NT2/D1 (cell line): ENCODE results near the gene ARSG.

Experiments
- DNase-seq: peaks from one replicate; pipeline ENCODE4 v3.0.0-alpha.2; 2011; ENCODE audit warnings: low read depth, low spot score
- H3K27me3 ChIP-seq: 2 replicates; pipeline ENCODE4 v1.6.0; 2011; ENCODE audit warnings: mild to moderate bottlenecking; ENCODE audit not compliant: insufficient read length, insufficient read depth
- H3K36me3 ChIP-seq: 2 replicates; pipeline ENCODE4 v1.6.1; 2011; ENCODE audit warnings: mild to moderate bottlenecking, low read length, mixed read lengths; ENCODE audit not compliant: insufficient read depth, insufficient read length
- H3K4me1 ChIP-seq: 2 replicates; pipeline ENCODE4 v1.5.1; 2011; ENCODE audit not compliant: insufficient read depth, insufficient read length
- H3K4me3 ChIP-seq: 2 replicates; pipeline ENCODE4 v1.5.1; 2011; ENCODE audit warnings: low read depth; ENCODE audit not compliant: insufficient read length
- H3K9ac ChIP-seq: 2 replicates; pipeline ENCODE4 v1.6.0; 2011; ENCODE audit warnings: low read depth; ENCODE audit not compliant: insufficient read length
- H3K9me3 ChIP-seq: 2 replicates; pipeline ENCODE4 v1.5.1; 2011; ENCODE audit warnings: mild to moderate bottlenecking, low read length; ENCODE audit not compliant: insufficient read depth
- SUZ12 ChIP-seq: IDR thresholded peaks from 2 replicates; pipeline ENCODE4 v1.6.1; 2011; ENCODE audit not compliant: insufficient read length, insufficient read depth; ENCODE audit errors: extremely low read depth
- YY1 ChIP-seq: IDR thresholded peaks from 2 replicates; pipeline ENCODE4 v1.6.1; 2011; ENCODE audit not compliant: insufficient read length, insufficient read depth
- ZNF274 ChIP-seq: IDR thresholded peaks from 2 replicates; pipeline ENCODE4 v1.6.1; 2011; ENCODE audit warnings: mild to moderate bottlenecking, low read depth, low read length

The ARSG gene

DNA sequence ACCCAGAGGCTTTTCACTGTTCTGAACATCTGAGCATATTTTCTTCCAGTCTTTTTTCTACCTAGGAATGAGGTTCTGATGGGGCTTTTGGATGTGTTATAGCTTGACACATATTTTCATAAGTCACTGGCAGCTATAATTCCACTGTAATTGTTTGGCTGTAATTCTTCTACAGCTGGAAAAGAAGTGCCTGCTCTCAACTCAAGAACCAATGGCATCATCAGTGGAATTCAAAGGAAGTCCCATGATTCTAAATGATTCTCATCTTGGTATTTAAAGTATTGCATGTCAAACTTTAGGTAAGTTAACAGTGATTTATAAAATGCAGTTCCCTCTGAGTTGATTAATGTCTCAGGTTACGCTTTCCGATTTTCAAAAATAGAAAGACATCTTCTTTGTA lies 149.2 kb downstream of the ARSG start:
- Histone ChIP-seq H3K9me3 (no peaks in the 10 kb centered on the region), H3K4me3 (no peak overlapping the region), H3K4me1 (peaks cover 8% of the 10 kb centered on the region), H3K27me3 (no peaks in the 10 kb centered on the region), H3K36me3 (peaks cover 6% of the 10 kb centered on the region), H3K9ac (no peak overlapping the region)
- no peak for DNase-seq
- TF ChIP-seq SUZ12 = no peak
- no peak for TF ChIP-seq ZNF274
- TF ChIP-seq YY1 = no peak

DNA sequence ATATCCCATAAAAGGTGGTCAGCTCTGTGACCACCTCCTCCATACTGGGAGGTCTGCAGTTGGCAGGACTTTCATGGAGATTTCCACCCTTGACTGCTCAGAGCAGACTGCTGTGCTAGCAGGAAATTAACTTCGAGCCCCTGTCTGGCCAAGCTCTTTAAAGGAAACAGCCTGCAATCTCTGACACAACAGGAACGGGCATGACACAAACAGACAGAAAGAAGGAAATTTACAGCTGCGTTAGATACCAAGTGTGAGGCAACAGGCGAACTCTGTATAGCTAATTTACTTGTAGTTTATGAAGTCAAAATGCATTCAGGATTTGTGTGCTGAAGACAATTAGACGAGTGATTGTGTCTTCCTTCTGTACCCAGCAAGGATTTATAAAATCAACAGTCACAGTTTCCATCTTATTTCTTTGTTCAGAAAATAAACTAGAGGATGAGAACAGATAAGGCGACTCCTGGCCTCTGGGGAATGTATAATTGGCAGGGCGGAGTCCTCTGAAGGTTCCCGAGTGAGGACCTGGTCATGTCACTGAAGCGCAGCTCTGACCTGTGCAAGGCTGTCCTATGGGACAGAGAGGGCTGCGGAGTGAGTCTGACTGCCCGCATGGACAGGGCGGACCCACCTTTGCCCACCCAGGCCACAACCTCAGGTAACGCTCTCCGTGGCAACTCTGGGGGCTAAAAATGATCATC lies 149.9 kb downstream of the ARSG start:
- Histone ChIP-seq H3K9me3 (no peaks in the 10 kb centered on the region), H3K4me3 (no peak overlapping the region), H3K27me3 (no peaks in the 10 kb centered on the region), H3K9ac (no peak overlapping the region), H3K36me3 (peaks cover 3% of the 10 kb centered on the region), H3K4me1 (peaks cover under 1% of the 10 kb centered on the region)
- no peak for DNase-seq
- TF ChIP-seq ZNF274 (no peak), SUZ12 (no peak), YY1 (no peak)

DNA sequence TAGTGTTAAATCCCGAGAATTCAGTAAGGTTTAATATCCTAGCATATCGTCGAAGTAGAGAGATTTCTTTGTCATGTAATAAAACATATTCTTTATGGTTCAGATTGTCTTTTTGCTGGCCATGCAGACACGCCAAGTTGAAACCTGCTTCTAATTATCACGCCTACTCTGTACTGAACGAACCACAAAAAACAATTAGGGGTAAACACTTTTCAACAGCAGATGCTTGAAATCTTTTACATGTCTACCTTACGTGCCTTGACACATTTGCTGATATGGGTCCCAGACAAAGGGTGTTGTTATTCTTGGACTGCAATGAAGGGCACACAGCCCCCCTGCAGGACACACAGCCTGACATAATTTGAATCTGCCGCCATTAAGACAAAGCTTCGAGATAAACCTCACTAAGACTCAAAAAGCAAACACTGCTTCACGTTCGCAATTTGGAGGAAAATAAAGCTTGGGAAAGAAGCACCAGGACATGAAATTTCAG lies 152.7 kb downstream of the ARSG start:
- Histone ChIP-seq H3K27me3 (no peaks in the 10 kb centered on the region), H3K9me3 (no peaks in the 10 kb centered on the region), H3K4me1 (no peaks in the 10 kb centered on the region), H3K36me3 (peaks cover 8% of the 10 kb centered on the region), H3K9ac (no peak overlapping the region), H3K4me3 (no peak overlapping the region)
- DNase-seq = no peak
- no peak for TF ChIP-seq YY1

DNA sequence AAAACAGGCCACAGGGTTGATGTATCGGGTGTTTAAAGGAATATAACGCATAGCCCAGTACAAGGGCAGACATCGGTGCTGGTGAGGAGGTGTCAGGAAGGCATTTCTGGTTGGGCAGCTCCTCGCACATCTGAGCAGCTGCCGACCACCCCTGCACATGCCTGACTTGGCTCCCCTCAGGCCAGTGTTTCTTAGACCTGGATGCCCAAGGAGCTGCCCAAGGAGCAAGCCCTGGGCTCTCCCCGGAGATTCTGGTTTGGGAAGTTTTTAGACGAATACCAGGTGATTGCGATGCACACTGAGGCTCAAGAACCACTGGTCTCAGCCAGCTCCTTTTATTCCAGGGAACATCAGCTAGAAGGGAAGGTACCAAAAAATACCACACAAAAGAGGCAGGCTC lies 154.4 kb downstream of the ARSG start:
- Histone ChIP-seq H3K9me3 (no peaks in the 10 kb centered on the region; the same call in 1 of the 2 replicates), H3K4me3 (no peak overlapping the region), H3K27me3 (no peaks in the 10 kb centered on the region), H3K36me3 (peaks cover 18% of the 10 kb centered on the region), H3K4me1 (no peaks in the 10 kb centered on the region), H3K9ac (no peak overlapping the region)
- no peak for DNase-seq
- TF ChIP-seq YY1 (no peak), SUZ12 (no peak), ZNF274 (no peak)

DNA sequence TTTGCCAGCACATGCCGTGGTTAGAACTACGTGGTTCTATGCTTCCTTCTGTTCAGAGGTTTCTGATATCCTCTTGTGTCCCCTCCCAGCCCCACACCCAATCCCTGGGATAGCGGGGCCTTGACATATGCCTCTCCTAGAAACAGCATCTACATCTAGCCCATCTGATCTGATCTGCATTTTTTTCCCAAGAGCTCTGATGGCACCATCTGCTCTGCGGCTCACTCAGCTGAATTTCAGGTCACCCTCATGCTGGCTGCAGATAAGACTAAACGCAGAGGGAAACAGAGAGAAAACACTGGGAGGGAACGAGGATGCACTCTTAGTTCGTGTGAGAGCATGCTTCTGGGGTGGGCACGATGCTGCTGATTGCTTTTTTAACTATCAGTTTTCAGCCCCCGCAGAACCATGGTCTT lies 155.3 kb downstream of the ARSG start:
- no peaks in the 10 kb centered on the region for H3K4me1 ChIP-seq
- H3K27me3 ChIP-seq = no peaks in the 10 kb centered on the region
- TF ChIP-seq SUZ12 (no peak), YY1 (no peak), ZNF274 (no peak)
- H3K4me3 ChIP-seq = no peak overlapping the region
- no peaks in the 10 kb centered on the region; the same call in 1 of the 2 replicates for H3K9me3 ChIP-seq
- no peak for DNase-seq
- no peak overlapping the region for H3K9ac ChIP-seq
- H3K36me3 ChIP-seq = peaks cover 20% of the 10 kb centered on the region

DNA sequence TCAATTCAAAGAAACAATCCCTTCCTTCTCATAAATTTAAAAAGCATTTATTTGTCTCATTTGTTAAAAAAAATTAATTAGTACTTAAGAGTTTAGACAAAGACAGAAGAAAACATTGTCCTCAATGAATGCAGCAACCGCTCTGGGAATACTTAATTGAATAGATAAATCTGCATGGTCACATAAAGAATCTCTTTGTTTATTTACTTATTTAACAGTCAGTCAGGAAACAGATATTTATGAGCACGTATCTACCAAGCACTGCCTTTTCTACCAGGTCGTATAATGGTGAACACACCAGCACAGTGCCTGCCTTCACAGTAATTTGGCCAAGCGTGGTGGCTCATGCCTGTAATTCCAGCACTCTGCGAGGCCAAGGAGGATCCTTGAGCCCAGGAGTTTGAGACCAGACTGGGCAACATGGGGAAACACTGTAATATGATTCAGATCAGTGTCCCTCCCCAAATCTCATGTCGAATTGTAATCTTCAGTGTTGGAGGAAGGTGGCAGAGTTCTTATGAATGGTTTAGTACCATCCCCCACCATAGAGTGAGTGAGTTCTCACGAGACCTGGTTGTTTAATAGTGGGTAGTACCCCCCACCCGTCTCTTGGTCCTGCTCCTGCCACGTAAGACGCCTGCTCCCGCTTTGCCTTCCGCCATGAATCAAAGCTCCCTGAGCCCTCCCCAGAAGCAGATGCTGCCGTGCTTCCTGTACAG lies 157.9 kb downstream of the ARSG start:
- Histone ChIP-seq H3K4me1 (no peaks in the 10 kb centered on the region), H3K9me3 (no peaks in the 10 kb centered on the region; the same call in 1 of the 2 replicates), H3K9ac (no peak overlapping the region), H3K36me3 (peaks cover 17% of the 10 kb centered on the region), H3K4me3 (no peak overlapping the region), H3K27me3 (no peaks in the 10 kb centered on the region)
- no peak for TF ChIP-seq ZNF274
- TF ChIP-seq SUZ12 = no peak
- TF ChIP-seq YY1 = no peak
- no peak for DNase-seq

DNA sequence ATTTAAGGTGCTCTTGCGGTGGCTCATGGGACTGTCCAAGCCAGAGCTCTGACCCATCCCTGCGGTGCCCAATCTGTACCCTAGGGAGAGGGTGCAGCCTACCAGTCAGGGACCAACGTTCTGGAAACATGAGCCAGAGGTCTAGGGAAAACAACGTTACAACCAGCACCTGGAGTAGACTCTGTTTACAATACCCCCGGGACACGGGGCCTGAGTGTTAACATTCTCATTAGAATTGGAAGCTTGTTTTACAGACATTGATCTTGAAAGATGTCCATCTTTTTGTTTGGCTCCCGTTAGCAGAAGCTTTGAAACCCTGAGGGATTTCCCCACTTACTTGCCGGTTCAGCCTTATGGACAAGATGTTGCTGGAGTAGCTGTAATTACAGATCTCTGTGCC lies 159.1 kb downstream of the ARSG start:
- no peaks in the 10 kb centered on the region; the same call in 1 of the 2 replicates for H3K9me3 ChIP-seq
- peaks cover 8% of the 10 kb centered on the region for H3K27me3 ChIP-seq
- no peak overlapping the region for H3K9ac ChIP-seq
- peaks cover 17% of the 10 kb centered on the region for H3K36me3 ChIP-seq
- H3K4me1 ChIP-seq = no peaks in the 10 kb centered on the region
- no peak for TF ChIP-seq YY1
- TF ChIP-seq ZNF274 = no peak
- TF ChIP-seq SUZ12 = no peak
- H3K4me3 ChIP-seq = no peak overlapping the region
- DNase-seq = no peak
